ENCODE results near the gene ADAMTS7. TPM values are rescaled to one million over a fixed set of nuclear protein-coding genes. Genes with fewer than 3 reads are reported as not detected.

Gene ADAMTS7
- total RNA-seq = 7.7 and 10.5 TPM in 2 replicates

GRCh38 chr15:78811124-78811824, at the start of gene ADAMTS7:
Gene ADAMTS7 (minus strand): TSS chr15:78811464. CDS start chr15:78811220, 244 bp downstream.
- peak within 1 kb of the TSS; percentile 61 for H3K4me3 ChIP-seq (ENCODE audit: low read depth, low read length)
- peak; percentile 60 for TF ChIP-seq CTCF (conservative IDR thresholded peaks at IDR 0.05; ENCODE audit: low read depth, low read length)

DNA sequence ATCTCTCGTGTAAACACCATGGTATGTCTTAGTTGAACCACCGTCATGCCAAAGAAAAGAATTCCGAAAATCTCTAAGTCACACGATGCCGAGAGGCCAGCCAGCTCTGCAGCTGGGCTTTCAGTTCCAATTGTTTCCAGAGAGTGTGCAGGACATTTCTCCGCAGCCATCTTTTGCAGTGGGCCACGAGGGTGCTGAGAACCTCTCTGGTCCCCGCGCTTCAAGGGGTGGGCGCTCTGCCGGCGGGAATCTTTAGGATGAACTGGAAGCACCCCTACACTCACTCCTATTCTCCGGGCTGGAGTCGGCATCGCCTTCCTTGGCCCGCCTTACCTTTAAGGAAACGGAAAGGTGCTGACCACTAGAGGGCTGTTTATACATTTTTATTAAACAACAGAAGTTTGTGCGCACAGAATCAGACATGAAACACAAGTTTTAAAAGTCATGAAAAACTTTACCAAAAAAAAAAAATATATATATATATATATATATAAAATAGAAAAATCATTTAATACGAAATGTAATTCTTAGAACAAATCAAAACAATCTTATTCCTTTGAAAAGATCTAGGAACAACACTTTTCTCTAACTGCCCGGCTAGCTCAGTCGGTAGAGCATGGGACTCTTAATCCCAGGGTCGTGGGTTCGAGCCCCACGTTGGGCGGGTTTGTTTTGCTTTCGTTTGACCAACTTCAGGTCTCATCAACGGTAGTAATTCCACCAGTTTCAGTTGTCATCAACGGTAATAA, 48.9 kb upstream of the ADAMTS7 start:
- DNase-seq (ENCODE audit: low read depth) = no peak
- TF ChIP-seq CTCF (conservative IDR thresholded peaks at IDR 0.05; ENCODE audit: low read depth, low read length) = peak; percentile 60
- peak overlapping the region; percentile 71 for H3K4me3 ChIP-seq (ENCODE audit: low read depth, low read length)

More at GRCh38 chr15:78811124-78811824, at the start of gene ADAMTS7:
- no peak for DNase-seq (ENCODE audit: low read depth)

DNA sequence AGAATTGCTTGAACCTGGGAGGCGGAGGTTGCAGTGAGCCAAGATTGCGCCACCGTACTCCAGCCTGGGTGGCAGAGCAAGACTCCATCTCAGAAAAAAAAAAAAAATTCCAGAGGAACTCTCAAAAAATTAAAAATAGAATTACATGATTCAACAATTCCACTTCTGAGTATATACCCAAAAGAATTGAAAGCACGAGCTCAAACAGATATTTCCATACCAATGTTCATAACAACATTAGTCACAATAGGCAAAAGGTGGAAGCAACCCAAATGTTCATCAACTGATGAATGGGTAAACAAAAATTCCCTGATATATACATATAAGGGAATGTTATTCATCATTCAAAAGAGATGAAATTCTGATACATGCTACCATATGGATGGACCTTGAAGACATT, 44.5 kb upstream of the ADAMTS7 start:
- H3K4me3 ChIP-seq (ENCODE audit: low read depth, low read length) = no peak overlapping the region
- no peak for DNase-seq (ENCODE audit: low read depth)
- no peak for TF ChIP-seq CTCF (conservative IDR thresholded peaks at IDR 0.05; ENCODE audit: low read depth, low read length)

GRCh38 chr15:78854833-78855372, 43.6 kb upstream of the ADAMTS7 start:
- DNase-seq (ENCODE audit: low read depth) = no peak
- H3K4me3 ChIP-seq (ENCODE audit: low read depth, low read length) = no peak overlapping the region
- TF ChIP-seq CTCF (conservative IDR thresholded peaks at IDR 0.05; ENCODE audit: low read depth, low read length) = no peak

- DNase-seq (ENCODE audit: low read depth) = no peak
Observed at GRCh38 chr15:78853500-78853899, 42.2 kb upstream of the ADAMTS7 start.

More at GRCh38 chr15:78853500-78853899, 42.2 kb upstream of the ADAMTS7 start:
- H3K4me3 ChIP-seq (ENCODE audit: low read depth, low read length) = no peak overlapping the region
- TF ChIP-seq CTCF (conservative IDR thresholded peaks at IDR 0.05; ENCODE audit: low read depth, low read length) = no peak
